Cardiac septum (tissue), 1 donor: ENCODE data around the gene RRM2. TPM values are rescaled to one million over a fixed set of nuclear protein-coding genes. Genes with fewer than 3 reads are reported as not detected.

Experiments used
- DNase-seq: peaks from one replicate; pipeline ENCODE4 v3.0.0-alpha.2; 2020; ENCODE audit warnings: low spot score
- intact Hi-C: fragments of 100-400 bp; cut with DNase I; formaldehyde crosslinking; loops from one replicate; pipeline ENCODE4 v1.14.0; 2022
- long read RNA-seq: library from polyadenylated mRNA; unstranded; transcript quantifications from one replicate; pipeline ENCODE4 v2.0.0, GENCODE V29; 2021
- total RNA-seq: library from RNA; stranded (reverse); fragmentation: NEBNext Ultra II Directional; extraction: Animal tissue kit (Norgen Biotek cat#: 25700); gene quantifications from one replicate; pipeline ENCODE4 v1.2.1, GENCODE V29; 2021
- donor health status: DM: no; HTN: no; CAD: no.

RRM2 gene
- total RNA-seq, result 0.35 TPM
- long read RNA-seq, partial matches to known transcripts, result 0 of 1 reads
- long read RNA-seq, other reads (novel, unspliced or antisense), result 0 of 1 reads

DNA sequence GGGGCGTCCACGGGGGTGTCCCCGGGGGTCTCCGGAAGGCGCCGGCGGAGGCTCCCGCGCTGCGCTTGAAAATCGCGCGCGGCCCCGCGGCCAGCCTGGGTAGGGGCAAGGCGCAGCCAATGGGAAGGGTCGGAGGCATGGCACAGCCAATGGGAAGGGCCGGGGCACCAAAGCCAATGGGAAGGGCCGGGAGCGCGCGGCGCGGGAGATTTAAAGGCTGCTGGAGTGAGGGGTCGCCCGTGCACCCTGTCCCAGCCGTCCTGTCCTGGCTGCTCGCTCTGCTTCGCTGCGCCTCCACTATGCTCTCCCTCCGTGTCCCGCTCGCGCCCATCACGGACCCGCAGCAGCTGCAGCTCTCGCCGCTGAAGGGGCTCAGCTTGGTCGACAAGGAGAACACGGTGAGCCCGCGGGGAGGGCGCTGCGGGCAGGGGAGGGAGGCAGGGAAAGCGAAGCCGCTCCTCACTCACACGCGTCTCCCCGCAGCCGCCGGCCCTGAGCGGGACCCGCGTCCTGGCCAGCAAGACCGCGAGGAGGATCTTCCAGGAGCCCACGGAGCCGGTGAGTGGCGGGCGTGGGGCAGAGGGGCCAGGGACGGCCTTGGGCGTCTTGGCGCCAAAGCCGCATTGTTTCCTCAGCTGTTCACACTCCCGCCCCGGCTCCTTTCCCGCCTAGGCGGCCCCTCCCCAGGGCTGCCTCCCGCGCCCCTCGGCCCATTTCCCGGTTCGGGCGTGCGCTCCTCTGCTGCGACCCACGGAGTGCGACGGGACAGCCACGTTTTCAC, at the start of gene RRM2:
Gene RRM2, plus strand, starts transcription at position 240 of the 781 bp plus-strand sequence. Its CDS starts 60 bp downstream, at position 300.
- peak; percentile 95 for DNase-seq
- intact Hi-C loops, result no loop called here

DNA sequence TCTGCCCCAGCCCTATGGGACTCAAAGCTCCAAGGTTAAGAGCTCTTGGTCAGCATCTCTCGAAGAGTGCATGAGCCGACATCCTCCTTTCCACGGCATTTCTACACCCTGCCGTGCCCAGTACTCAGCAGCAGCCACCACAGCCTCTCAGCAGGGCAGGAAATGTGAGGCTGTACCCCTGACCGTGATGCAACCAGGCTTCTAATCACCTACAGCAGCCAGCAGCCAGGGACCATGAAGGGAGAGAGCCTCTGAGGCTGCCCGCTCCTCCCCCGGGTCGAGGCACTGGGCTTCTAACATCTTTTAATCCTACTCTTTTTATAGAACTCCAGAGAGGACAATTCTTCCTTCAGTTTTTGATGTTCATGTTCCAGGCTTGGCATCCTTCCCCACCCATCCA, 48.8 kb upstream of the RRM2 start:
- DNase-seq, result no peak

DNA sequence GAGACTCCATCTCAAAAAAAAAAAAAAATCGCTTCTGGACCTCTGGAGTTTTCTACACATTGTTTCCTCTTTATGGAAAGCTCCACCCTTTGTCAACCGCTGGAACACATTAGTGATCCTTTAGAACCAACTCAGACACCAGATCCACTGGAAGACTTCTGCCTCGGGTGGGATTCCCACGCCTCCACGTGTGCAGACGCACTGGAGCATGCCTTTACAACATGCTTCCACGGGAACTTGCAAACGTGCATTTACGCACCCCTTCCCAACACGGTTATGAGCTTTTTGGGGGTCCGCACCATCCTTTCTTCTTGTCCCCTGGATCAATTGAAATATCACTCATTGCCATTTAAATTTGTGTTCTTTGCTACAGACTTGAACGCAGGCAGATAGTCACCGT, 47.4 kb upstream of the RRM2 start:
- no peak for DNase-seq
- intact Hi-C loops, result no loop called here

More for the DNA sequence above, 48.8 kb upstream of the RRM2 start:
- intact Hi-C loops, result loop anchor here (2.0 kb wide), 2 partner anchors 23 to 361 kb away; no protein-coding TSS in a partner anchor

DNA sequence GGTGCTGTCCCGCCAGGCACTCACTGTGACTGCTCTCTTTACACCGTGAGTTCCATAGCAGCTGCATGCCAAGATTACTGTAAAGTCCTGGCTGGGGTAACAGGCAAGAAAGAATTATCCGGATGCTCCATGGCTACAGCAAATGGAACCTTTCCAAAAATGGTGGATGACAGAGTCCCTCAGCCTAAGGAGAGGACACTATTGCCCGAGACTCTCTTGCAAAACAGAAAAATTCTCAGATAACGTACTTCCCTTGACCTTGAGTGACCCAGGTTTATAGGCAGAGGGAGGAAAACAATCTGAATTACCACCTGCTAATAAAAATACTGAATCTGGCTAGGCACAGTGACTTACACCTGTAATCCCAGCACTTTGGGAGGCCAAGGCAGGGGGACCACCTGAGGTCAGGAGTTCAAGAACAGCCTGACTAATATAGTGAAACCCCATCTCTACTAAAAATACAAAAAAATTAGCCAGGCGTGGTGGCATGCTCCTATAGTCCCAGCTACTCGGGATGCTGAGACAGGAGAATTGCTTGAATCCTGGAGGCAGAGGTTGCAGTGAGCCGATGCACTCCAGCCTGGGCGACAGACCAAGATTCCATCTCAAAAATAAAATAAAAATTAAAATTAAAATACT, 46.8 kb upstream of the RRM2 start:
- intact Hi-C loops, result no loop called here
- no peak for DNase-seq

DNA sequence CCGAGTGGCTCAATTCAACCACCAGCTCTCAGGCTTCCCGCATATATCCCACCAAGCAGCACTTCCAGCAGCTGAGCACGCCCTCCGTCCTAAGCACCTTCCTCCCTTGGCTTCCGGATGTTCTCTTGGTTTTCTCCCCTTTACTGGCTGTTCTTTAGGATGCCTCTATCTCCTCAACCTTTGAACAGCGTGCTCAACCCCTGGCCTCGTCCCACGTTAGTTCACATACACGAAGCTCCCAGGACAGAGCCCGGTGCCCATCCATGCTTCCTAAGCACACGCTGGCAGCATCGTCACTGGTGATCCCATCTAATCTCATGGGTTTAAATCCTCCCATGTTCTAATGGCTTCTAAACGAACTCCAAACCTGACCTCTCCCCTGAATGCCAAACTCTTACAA, 46.0 kb upstream of the RRM2 start:
- no peak for DNase-seq
- intact Hi-C loops, result no loop called here

DNA sequence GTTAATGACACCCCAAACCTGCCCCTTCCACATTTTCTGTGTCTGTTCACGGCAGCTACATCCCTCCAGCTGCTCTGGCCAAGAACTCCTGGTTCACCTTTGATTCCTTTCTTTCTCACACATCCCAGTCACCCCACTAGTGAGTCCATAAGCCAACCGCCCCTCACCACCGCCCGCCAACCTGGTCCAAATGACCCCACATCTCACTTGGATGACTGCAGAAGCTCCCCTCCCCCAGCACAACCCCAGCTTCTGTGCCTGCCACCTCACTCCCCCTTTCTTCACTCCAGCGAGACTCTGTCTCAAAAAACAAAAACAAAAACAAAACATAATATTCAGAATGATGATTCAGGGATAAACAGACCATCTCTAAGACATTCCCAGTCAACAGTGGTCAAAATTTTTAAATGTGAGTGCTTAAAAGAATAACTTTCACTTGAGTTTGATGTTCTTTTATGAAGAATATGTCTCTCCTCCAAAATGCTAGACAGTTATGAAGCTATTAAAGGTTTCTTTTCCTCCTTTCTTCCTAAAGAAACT, 45.5 kb upstream of the RRM2 start:
- no peak for DNase-seq
- intact Hi-C loops, result no loop called here

DNA sequence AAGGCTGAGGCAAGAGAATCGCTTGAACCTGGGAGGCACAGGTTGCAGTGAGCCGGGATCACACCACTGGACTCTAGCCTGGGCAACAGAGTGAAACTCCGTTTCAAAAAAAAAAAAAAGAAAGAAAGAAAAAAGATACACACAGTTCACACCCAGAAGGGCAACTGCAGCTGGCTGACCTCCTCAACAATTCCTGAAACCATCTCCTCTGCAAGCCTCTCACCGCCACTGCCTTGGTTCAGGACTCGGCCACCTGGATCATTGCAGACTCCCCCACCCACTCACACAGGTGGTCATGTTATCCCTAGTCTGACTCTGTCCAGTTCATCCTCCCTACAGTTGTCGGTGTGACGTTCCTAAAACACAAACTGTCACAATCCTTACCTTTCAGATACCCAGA, 44.5 kb upstream of the RRM2 start:
- intact Hi-C loops, result no loop called here
- no peak for DNase-seq

DNA sequence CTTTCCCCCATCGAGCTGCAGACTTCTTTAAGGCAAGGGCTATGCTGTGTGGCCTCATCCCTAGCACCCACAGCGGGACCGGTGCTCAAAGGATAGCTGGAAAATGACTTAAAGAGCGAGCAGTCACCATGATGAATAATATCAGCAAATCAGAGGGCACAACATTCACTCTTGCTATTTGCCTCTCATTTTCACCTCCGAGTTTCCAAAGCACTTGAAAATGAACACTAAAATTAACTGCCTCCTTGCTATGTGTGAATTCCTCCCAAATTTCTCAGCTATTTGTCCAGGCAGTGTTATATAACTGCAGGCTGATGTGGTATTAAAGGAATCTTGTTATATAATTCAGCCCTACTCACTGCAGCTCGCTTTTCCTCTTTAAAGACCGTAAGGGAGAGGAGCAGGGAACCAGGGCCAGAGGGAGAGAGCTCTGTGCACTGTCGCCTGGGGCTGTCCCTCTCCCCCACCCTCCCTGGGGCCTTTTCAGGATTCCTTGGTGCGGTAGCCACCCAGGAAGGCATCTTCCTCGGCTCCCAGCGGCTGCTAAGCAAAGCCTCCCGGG, 43.8 kb upstream of the RRM2 start:
- no peak for DNase-seq
- intact Hi-C loops, result no loop called here

DNA sequence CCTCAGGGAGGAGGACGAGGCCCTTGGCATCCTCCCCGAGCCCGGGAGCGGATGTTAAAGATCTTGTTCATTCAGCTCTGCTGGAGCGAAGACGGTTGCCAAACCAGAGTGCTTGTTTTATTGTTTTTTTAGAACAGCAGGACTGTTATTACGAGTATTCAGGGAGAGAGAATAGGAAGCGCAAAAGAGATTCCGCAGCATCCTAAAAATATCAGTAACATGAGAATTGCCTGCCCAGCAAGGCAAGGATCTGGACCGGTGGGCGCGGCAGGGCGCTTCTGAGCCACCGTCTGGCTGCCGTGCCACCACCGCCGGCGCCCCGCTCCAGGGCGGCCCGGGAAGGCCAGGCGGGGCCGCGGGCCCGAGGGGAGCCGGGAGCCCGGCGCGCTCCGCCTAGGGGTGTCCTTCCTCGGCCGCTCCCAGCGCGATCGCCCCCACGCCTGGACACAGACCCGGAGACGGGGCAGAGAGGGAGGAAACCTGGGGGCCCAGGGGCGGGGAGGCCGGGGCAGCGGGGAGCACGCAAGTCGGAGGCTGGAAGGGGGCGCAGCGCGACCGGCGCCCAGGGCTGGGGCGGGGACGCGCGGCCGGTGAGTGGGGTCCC, 43.2 kb upstream of the RRM2 start:
- DNase-seq, result no peak
- intact Hi-C loops, result no loop called here

DNA sequence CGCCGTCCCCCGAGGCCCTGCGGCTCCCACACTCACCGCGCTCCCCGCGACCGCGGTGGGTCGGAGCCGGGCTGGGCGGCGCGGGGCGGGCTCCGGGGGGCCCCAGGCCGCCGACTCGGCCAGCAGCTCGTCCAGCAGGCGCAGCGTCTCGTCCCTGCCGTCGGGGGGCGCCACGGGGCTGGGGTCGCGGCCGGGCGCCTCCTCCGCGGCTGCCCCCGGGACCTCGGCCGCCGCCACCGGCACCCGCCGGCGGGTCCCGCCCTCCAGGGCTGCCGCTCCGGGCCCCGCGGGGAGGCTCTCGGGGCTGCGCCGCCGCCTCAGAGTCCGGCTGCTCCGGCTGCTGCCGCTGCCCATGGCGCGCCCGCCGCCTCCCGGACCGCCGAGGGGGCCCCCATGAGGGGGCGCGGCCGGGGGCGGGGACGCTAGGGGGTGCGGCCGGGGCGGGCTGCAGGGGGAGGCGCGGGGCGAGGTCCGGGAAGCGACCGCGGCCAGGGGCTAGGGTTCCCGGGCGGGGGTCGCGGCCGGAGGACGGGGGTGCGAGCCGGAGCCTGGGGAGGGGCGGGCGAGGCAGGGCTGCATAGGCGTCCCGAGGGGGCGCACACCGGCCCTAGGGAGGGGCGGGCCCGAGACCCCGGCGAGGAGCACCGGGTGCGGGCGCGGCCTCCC, 42.5 kb upstream of the RRM2 start, which contains the start of gene CYS1:
Gene CYS1, minus strand, starts transcription at position 542 of the 666 bp plus-strand sequence. Its CDS starts 188 bp downstream, at position 354.
- DNase-seq, result no peak
- intact Hi-C loops, result no loop called here

DNA sequence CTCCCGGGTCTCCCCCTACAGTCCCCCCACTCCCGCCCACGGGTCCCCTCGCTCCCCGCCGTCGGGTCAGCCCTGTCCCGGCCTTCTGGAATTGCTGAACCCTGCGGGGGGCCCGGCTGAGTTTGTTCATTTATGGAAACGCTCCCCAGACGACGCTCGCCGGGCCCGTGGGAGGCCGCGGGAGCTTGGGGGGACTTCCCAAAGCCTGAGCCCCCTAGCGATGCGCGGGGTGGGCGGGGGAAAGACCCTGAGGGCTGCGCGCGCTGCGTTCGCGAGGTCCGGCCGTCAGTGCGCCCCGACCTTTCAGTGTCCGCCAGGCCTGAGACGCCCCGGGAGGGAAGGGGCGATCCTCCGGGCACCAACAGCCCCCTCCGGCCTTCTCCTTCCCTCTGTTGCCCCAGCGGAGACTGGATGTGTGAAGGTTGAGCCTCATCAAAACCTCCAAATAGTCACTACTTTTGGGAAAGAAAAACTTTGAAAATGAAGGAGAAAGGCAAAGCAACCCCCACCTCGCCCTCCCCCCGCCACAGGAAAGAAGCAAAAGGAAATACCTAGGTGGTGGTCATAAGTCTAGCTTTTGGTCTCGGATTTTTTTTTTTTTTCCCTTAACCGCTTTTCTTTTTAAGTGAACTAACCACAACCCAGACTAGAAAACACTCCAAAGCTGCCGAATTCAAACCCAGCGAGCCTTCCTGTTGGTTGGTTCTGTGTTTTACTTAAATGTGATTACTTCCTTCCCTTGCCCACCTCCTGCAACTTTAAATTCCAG, 41.8 kb upstream of the RRM2 start:
- DNase-seq, result no peak
- intact Hi-C loops, result no loop called here

DNA sequence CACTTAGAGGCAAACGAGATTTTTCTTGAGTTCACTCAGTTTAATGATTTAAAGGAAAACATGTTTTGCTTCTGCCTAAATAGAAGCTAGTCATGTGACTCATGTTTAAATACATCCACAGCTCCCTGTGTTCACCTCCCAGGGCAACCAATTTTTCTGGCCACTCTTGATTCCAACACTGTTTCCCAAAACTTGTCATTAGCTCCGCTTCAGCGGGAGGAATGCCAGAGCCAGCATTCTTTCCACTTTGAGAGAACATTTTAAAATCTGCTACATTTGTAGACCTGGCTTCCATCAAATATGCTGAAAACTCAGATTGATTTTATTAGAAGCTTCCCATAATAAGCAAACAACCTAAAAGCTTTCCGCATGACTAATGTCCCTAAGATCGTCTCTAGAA, 39.5 kb upstream of the RRM2 start:
- intact Hi-C loops, result no loop called here
- no peak for DNase-seq

DNA sequence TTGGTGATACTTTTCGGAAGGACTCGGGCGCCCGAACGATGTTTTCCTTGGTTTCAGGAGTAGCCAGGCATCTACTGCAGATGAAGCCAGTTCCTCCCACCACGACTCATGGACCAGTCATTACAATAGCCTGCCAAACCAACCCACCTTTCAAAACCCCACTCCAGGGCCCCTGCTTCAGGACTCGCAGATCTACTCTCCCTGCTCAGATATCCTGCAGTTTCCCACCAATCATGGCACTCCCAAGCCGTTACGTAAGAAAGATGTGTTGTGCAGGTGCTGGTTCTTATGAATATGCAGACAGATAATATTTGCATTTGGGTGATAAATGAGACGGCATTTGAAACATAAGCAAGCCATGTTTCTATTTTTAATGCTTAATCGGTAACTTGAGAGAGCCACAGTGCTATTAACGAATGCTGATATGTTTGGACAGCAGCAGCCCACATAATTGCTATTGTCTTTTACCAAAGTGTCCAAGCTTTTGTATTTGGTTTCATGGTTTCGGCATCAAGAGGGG, 38.8 kb upstream of the RRM2 start:
- DNase-seq, result no peak
- intact Hi-C loops, result no loop called here

DNA sequence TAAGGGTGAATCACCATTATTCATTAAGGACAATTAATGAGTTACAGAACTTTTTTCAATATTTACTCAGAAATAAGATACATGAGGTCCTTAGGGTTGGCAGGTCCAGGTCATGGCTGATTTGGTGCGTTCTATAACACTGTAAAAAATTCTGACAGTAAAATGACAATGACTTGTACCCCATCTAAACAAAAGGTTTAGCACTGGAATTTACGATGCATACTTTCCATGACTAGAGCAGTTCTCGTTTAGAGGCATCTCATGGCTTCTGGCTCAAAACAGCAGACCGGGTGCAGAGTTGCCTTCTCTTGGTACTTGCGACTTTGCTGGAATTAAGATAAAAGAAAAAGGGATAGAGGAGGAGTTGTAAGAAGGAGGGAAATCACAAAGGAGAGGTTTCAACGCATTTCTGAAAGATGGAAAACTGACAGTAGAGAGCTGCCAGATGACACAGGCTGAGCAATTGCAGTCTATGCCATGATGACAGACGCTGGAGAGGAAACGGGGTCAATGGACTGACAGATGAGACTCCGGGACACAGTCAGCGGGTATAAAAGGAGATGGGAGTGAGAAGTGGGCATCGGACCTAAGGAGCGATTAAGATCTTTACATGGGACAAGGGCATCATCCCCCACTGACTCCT, 38.2 kb upstream of the RRM2 start:
- DNase-seq, result no peak
- intact Hi-C loops, result no loop called here

DNA sequence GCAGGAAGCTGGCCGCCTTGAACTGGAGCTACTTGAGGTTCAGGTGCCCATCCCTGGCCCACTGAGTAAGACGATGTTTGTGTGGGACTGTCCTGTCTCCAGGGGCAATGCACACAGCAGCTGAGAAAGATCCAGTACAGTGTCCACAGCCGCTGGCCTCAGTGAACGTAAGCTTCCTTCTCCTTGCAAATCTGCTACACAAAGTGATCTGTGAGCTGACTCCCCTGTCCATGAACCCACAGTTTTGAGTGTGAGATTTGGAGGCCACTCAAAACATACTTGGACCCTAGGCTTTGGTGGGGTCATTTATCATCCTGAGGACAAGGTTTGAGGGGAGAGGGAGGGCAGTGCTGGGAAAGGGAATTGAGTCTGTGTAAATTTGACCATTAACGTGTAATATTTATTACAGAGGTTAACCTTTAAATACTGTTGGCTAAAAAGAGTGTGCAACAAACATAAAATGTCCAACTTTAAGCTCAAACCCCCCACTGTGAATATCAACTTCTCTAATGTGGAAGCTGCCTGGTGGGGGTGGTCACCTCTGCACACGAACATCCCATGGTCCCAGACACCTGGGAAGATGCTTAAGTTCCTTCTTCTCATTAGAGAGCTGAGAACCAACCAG, 37.4 kb upstream of the RRM2 start:
- no peak for DNase-seq
- intact Hi-C loops, result no loop called here

DNA sequence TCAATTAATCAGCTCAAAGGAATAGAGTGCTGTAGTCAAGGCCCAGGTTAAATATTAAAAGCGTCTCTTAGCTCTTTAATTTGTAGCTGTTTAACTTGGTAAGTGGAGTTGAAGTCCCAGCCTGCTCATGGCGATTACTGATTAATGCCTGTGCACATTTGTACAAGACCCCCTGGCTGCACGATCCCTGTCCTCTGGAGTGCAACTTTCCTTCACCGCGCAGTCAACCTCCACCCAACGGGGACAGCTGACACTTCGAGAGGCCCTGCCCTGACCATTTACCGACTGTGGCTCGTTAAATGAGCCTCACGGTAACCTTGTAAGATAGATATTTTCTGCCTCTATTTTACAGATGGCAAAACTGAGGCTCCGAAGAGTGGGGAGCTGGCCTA, 36.9 kb upstream of the RRM2 start:
- intact Hi-C loops, result no loop called here
- DNase-seq, result no peak

DNA sequence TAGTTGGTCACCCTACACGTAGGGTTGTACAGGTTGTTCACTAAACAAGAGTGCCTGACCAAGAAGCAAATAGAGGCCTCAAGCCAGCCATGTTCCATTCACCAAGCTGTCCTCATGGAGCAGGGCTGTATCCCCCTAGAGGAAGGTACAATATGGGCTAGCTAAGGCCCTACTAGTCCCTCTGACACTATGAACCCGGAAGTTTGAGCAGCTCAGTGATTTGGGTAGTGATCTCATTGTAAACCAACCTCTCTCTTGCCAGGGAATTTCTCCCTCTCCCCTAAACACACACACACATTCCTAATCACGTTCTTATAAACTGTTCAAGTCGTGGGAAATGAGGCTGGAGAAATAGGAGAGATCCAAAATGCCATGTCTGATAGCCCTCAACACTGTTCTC, 35.6 kb upstream of the RRM2 start:
- no peak for DNase-seq
- intact Hi-C loops, result no loop called here

DNA sequence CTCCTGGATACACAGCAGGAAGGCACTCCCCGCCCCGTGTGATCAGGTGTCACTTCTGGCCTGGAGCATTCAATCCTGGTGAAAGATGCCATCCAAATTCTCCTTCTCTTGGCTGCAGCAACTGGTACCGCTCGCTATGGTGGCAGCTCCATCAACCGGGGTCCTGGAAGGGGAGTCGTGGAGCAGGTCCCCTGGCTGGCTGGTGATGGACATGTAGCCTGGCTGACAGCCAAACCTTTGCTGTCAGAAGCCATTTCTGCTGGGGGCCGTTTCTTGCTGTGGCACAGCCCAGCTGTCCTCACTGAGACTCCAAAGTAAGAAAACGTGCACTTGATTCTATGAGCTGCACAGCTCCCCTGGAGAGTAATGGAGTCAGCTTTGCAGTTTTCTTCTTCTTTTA, 35.2 kb upstream of the RRM2 start:
- intact Hi-C loops, result no loop called here
- no peak for DNase-seq
